ENCODE data around the gene TEX12.

TEX12 gene

GRCh38 chr11:112176077-112176476 lies 8.9 kb downstream of the TEX12 start:
- Histone ChIP-seq H3K79me2 (ENCODE audit: insufficient read depth, low read length) (no peaks in the 10 kb centered on the region), H4K20me1 (ENCODE audit: low read depth, low read length) (no peaks in the 10 kb centered on the region), H3K9me3 (ENCODE audit: insufficient read depth, low read length) (no peaks in the 10 kb centered on the region), H2AFZ (ENCODE audit: low read depth, low read length, severe bottlenecking) (no peak overlapping the region), H3K9me2 (replicated peaks; ENCODE audit: insufficient read depth, low read length) (no peaks in the 10 kb centered on the region), H3K27ac (ENCODE audit: low read depth, low read length) (no peak overlapping the region), H3K36me3 (ENCODE audit: low read length) (no peaks in the 10 kb centered on the region), H3K27me3 (ENCODE audit: low read length) (no peaks in the 10 kb centered on the region), H3F3A (ENCODE audit: insufficient read depth) (no peaks in the 10 kb centered on the region; the same call in 1 of the 2 replicates), H3K4me3 (ENCODE audit: insufficient read depth, low read length, poor library complexity, severe bottlenecking) (no peak overlapping the region), H3K4me2 (ENCODE audit: low read depth, low read length, poor library complexity, severe bottlenecking) (no peak overlapping the region), H3K9ac (ENCODE audit: low read length) (no peak overlapping the region)
- TF ChIP-seq CTCF (IDR thresholded peaks at IDR 0.05; ENCODE audit: insufficient read depth, low read length, poor library complexity, severe bottlenecking), result no peak
- no peak for TF ChIP-seq EZH2phosphoT487 (conservative IDR thresholded peaks at IDR 0.05; ENCODE audit: low read length)

GRCh38 chr11:112177589-112177988 lies 10.4 kb downstream of the TEX12 start:
- H3K27me3 ChIP-seq (ENCODE audit: low read length), result no peaks in the 10 kb centered on the region
- H3K9me3 ChIP-seq (ENCODE audit: insufficient read depth, low read length), result no peaks in the 10 kb centered on the region
- no peak overlapping the region for H3K9ac ChIP-seq (ENCODE audit: low read length)
- H3K9me2 ChIP-seq (replicated peaks; ENCODE audit: insufficient read depth, low read length), result no peaks in the 10 kb centered on the region
- no peaks in the 10 kb centered on the region for H3K79me2 ChIP-seq (ENCODE audit: insufficient read depth, low read length)
- no peaks in the 10 kb centered on the region for H4K20me1 ChIP-seq (ENCODE audit: low read depth, low read length)
- H3K36me3 ChIP-seq (ENCODE audit: low read length), result no peaks in the 10 kb centered on the region
- no peak overlapping the region for H3K27ac ChIP-seq (ENCODE audit: low read depth, low read length)
- no peaks in the 10 kb centered on the region for H3F3A ChIP-seq (ENCODE audit: insufficient read depth)
- TF ChIP-seq CTCF (IDR thresholded peaks at IDR 0.05; ENCODE audit: insufficient read depth, low read length, poor library complexity, severe bottlenecking) (no peak), EZH2phosphoT487 (conservative IDR thresholded peaks at IDR 0.05; ENCODE audit: low read length) (no peak)
- H3K4me3 ChIP-seq (ENCODE audit: insufficient read depth, low read length, poor library complexity, severe bottlenecking), result no peak overlapping the region
- no peak overlapping the region for H3K4me2 ChIP-seq (ENCODE audit: low read depth, low read length, poor library complexity, severe bottlenecking)
- no peak overlapping the region for H2AFZ ChIP-seq (ENCODE audit: low read depth, low read length, severe bottlenecking)

GRCh38 chr11:112178428-112178827 lies 11.3 kb downstream of the TEX12 start:
- Histone ChIP-seq H2AFZ (ENCODE audit: low read depth, low read length, severe bottlenecking) (no peak overlapping the region), H3K9me3 (ENCODE audit: insufficient read depth, low read length) (no peaks in the 10 kb centered on the region), H3K9ac (ENCODE audit: low read length) (no peak overlapping the region), H4K20me1 (ENCODE audit: low read depth, low read length) (no peaks in the 10 kb centered on the region), H3K4me3 (ENCODE audit: insufficient read depth, low read length, poor library complexity, severe bottlenecking) (no peak overlapping the region), H3K27me3 (ENCODE audit: low read length) (no peaks in the 10 kb centered on the region), H3K36me3 (ENCODE audit: low read length) (no peaks in the 10 kb centered on the region), H3K9me2 (replicated peaks; ENCODE audit: insufficient read depth, low read length) (no peaks in the 10 kb centered on the region), H3K79me2 (ENCODE audit: insufficient read depth, low read length) (no peaks in the 10 kb centered on the region), H3K27ac (ENCODE audit: low read depth, low read length) (no peak overlapping the region), H3K4me2 (ENCODE audit: low read depth, low read length, poor library complexity, severe bottlenecking) (no peak overlapping the region), H3F3A (ENCODE audit: insufficient read depth) (no peaks in the 10 kb centered on the region)
- TF ChIP-seq CTCF (IDR thresholded peaks at IDR 0.05; ENCODE audit: insufficient read depth, low read length, poor library complexity, severe bottlenecking) (no peak), EZH2phosphoT487 (conservative IDR thresholded peaks at IDR 0.05; ENCODE audit: low read length) (no peak)

All from SU-DHL-6 (cell line).